ENCODE data around the gene PLCB1. TPM values are rescaled to one million over a fixed set of nuclear protein-coding genes. Genes with fewer than 3 reads are reported as not detected.
A peak's percentile ranks its signal among the peaks of the same experiment; 100 is the strongest.

The PLCB1 gene
- total RNA-seq, 1 experiment from 2014 or later = 4.4 TPM

GRCh38 chr20:8361006-8361652 lies 229.1 kb downstream of the PLCB1 start:
- no peaks in the 10 kb centered on the region for H3K79me2 ChIP-seq (ENCODE audit: low read length)
- peak; percentile 27; the same call in 1 of the 2 replicates for ATAC-seq
- no TSS peak for BruUV-seq (replicated peaks)
- ChIA-PET CTCF (no interaction called here), POLR2A (ENCODE audit: unreplicated experiment) (no interaction called here)
- H3K27me3 ChIP-seq (ENCODE audit: low read length) = peaks cover 48% of the 10 kb centered on the region
- H3K36me3 ChIP-seq (ENCODE audit: low read depth, low read length) = no peaks in the 10 kb centered on the region
- H3K9me3 ChIP-seq (ENCODE audit: low read length) = no peaks in the 10 kb centered on the region
- H2AFZ ChIP-seq (ENCODE audit: low read length) = no peak overlapping the region
- H3K9me2 ChIP-seq (replicated peaks; ENCODE audit: low read length) = no peaks in the 10 kb centered on the region
- H3K9ac ChIP-seq (ENCODE audit: low read length) = no peak overlapping the region
- no peaks in the 10 kb centered on the region for H3K4me1 ChIP-seq (ENCODE audit: insufficient read depth, low read length)
- no peak overlapping the region for H3K4me2 ChIP-seq (ENCODE audit: low read length)
- no peak for DNase-seq
- no peaks in the 10 kb centered on the region for H3F3A ChIP-seq (ENCODE audit: low read length, unreplicated experiment)
- intact Hi-C loops (cut with micrococcal nuclease) = no loop called here
- no peak for TF ChIP-seq EZH2phosphoT487 (IDR thresholded peaks at IDR 0.05; ENCODE audit: borderline replicate concordance, low read length)
- 0 out of 2 replicates have a peak, but pooled peaks have one; percentile 7 for TF ChIP-seq CTCF (conservative IDR thresholded peaks at IDR 0.05; ENCODE audit: low read depth, low read length)
- H4K20me1 ChIP-seq (ENCODE audit: low read length) = no peaks in the 10 kb centered on the region
- H3K4me3 ChIP-seq (ENCODE audit: low read length) = no peak overlapping the region
- no peak overlapping the region for H3K27ac ChIP-seq (ENCODE audit: low read length)

GRCh38 chr20:8361779-8362178 lies 229.7 kb downstream of the PLCB1 start:
- POLR2A ChIA-PET (ENCODE audit: unreplicated experiment) = no interaction called here

GRCh38 chr20:8362457-8362856 lies 230.4 kb downstream of the PLCB1 start:
- BruUV-seq (replicated peaks) = no TSS peak
- no peak overlapping the region for H3K4me2 ChIP-seq (ENCODE audit: low read length)
- H2AFZ ChIP-seq (ENCODE audit: low read length) = no peak overlapping the region
- H3K36me3 ChIP-seq (ENCODE audit: low read depth, low read length) = no peaks in the 10 kb centered on the region
- H3K27me3 ChIP-seq (ENCODE audit: low read length) = peaks cover 51% of the 10 kb centered on the region
- H3K9me3 ChIP-seq (ENCODE audit: low read length) = no peaks in the 10 kb centered on the region
- no peaks in the 10 kb centered on the region for H4K20me1 ChIP-seq (ENCODE audit: low read length)
- H3K4me1 ChIP-seq (ENCODE audit: insufficient read depth, low read length) = no peaks in the 10 kb centered on the region
- ChIA-PET CTCF (interaction anchor here (0.7 kb wide), 1 partner anchor 360 kb away, joined by 3 read pairs; no protein-coding TSS in a partner anchor), POLR2A (ENCODE audit: unreplicated experiment) (no interaction called here)
- H3K79me2 ChIP-seq (ENCODE audit: low read length) = no peaks in the 10 kb centered on the region
- TF ChIP-seq EZH2 (IDR thresholded peaks at IDR 0.05; ENCODE audit: low read length, unreplicated experiment) = no peak
- no peak for TF ChIP-seq EZH2phosphoT487 (IDR thresholded peaks at IDR 0.05; ENCODE audit: borderline replicate concordance, low read length)
- no peak for TF ChIP-seq CTCF (conservative IDR thresholded peaks at IDR 0.05; ENCODE audit: low read depth, low read length)
- no peaks in the 10 kb centered on the region for H3K9me2 ChIP-seq (replicated peaks; ENCODE audit: low read length)
- DNase-seq (no peak), ATAC-seq (no peak)
- intact Hi-C loops (cut with micrococcal nuclease) = no loop called here
- H3K4me3 ChIP-seq (ENCODE audit: low read length) = no peak overlapping the region
- no peak overlapping the region for H3K27ac ChIP-seq (ENCODE audit: low read length)
- no peaks in the 10 kb centered on the region for H3F3A ChIP-seq (ENCODE audit: low read length, unreplicated experiment)
- H3K9ac ChIP-seq (ENCODE audit: low read length) = no peak overlapping the region

More at GRCh38 chr20:8361779-8362178, 229.7 kb downstream of the PLCB1 start:
- H3K4me2 ChIP-seq (ENCODE audit: low read length) = no peak overlapping the region
- no peaks in the 10 kb centered on the region for H3K9me2 ChIP-seq (replicated peaks; ENCODE audit: low read length)
- H3K27me3 ChIP-seq (ENCODE audit: low read length) = peaks cover 50% of the 10 kb centered on the region
- H3K36me3 ChIP-seq (ENCODE audit: low read depth, low read length) = no peaks in the 10 kb centered on the region
- DNase-seq = no peak
- BruUV-seq (replicated peaks) = no TSS peak
- intact Hi-C loops (cut with micrococcal nuclease) = no loop called here
- H2AFZ ChIP-seq (ENCODE audit: low read length) = no peak overlapping the region
- no peaks in the 10 kb centered on the region for H3F3A ChIP-seq (ENCODE audit: low read length, unreplicated experiment)
- H4K20me1 ChIP-seq (ENCODE audit: low read length) = no peaks in the 10 kb centered on the region
- no peaks in the 10 kb centered on the region for H3K79me2 ChIP-seq (ENCODE audit: low read length)
- no peaks in the 10 kb centered on the region for H3K4me1 ChIP-seq (ENCODE audit: insufficient read depth, low read length)
- TF ChIP-seq CTCF (conservative IDR thresholded peaks at IDR 0.05; ENCODE audit: low read depth, low read length) = no peak
- no peak overlapping the region for H3K27ac ChIP-seq (ENCODE audit: low read length)
- H3K9me3 ChIP-seq (ENCODE audit: low read length) = no peaks in the 10 kb centered on the region
- CTCF ChIA-PET = no interaction called here
- no peak overlapping the region for H3K4me3 ChIP-seq (ENCODE audit: low read length)
- no peak overlapping the region for H3K9ac ChIP-seq (ENCODE audit: low read length)
- ATAC-seq = no peak

All from PC-3 (cell line).